Measurements from ENCODE around the gene EVI2B. TPM values are rescaled to one million over a fixed set of nuclear protein-coding genes. Genes with fewer than 3 reads are reported as not detected.

The EVI2B gene
- polyA plus RNA-seq, 1 donor (not counting 4 experiments of a cell fraction or from before 2014, with no cell fraction given) = 0.80 TPM

DNA sequence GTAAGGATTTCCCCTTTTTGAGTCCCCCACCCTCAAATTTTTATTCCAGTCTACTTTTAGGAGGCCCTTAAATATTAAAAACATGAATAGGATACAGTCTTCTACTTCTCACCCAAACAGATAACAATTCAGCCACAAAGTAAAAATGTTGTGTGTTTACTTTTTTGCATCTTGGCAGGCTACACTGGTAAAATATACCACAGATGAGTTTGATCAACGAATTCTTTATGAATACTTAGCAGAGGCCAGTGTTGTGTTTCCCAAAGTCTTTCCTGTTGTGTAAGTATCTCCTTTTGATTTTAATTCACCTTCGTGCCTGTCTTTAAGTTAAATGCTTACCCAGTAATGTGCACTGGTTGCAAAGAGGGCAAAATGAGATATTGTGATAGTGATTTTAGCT is 43.2 kb upstream of the EVI2B start:
- H3K4me1 ChIP-seq (ENCODE audit: control insufficient read depth, extremely low read depth, insufficient read depth, low read length) = no peaks in the 10 kb centered on the region
- no peak overlapping the region for H2AFZ ChIP-seq (ENCODE audit: control insufficient read depth, low read length)
- TF ChIP-seq, protein P1, sequence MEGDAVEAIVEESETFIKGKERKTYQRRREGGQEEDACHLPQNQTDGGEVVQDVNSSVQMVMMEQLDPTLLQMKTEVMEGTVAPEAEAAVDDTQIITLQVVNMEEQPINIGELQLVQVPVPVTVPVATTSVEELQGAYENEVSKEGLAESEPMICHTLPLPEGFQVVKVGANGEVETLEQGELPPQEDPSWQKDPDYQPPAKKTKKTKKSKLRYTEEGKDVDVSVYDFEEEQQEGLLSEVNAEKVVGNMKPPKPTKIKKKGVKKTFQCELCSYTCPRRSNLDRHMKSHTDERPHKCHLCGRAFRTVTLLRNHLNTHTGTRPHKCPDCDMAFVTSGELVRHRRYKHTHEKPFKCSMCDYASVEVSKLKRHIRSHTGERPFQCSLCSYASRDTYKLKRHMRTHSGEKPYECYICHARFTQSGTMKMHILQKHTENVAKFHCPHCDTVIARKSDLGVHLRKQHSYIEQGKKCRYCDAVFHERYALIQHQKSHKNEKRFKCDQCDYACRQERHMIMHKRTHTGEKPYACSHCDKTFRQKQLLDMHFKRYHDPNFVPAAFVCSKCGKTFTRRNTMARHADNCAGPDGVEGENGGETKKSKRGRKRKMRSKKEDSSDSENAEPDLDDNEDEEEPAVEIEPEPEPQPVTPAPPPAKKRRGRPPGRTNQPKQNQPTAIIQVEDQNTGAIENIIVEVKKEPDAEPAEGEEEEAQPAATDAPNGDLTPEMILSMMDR (optimal IDR thresholded peaks at IDR 0.05 in 1 of 3, IDR thresholded peaks at IDR 0.05 in 1 of 3, conservative IDR thresholded peaks at IDR 0.05 in 1 of 3; ENCODE audit: extremely low read depth in 1 of 3, insufficient read depth in 2 of 3, low read length in 3 of 3) = no peak
- TF ChIP-seq EZH2 (IDR thresholded peaks at IDR 0.05; ENCODE audit: low read length) = no peak
- dilution Hi-C loops (cut with MboI; ENCODE audit: extremely low pct_ligation_motif_present, low sequenced_read_pairs) = no loop called here
- no peaks in the 10 kb centered on the region for H3K27me3 ChIP-seq (ENCODE audit: control insufficient read depth, extremely low read depth, insufficient read depth, low read length)
- H3K27ac ChIP-seq (ENCODE audit: control insufficient read depth, insufficient read depth, low read length) = no peak overlapping the region
- H3K9ac ChIP-seq (ENCODE audit: control insufficient read depth, extremely low read depth, insufficient read depth, low read length) = no peak overlapping the region
- no peaks in the 10 kb centered on the region for H3K79me2 ChIP-seq (ENCODE audit: control insufficient read depth, insufficient read depth, low read length)
- no peak overlapping the region for H3K4me3 ChIP-seq (ENCODE audit: control insufficient read depth in 2 of 3, extremely low read depth in 1 of 3, insufficient read depth in 2 of 3, low read depth in 1 of 3, low read length in 3 of 3)
- no peaks in the 10 kb centered on the region for H3K9me1 ChIP-seq (ENCODE audit: control insufficient read depth, extremely low read depth, insufficient read depth, low read length)
- no peaks in the 10 kb centered on the region for H4K20me1 ChIP-seq (ENCODE audit: control insufficient read depth, extremely low read depth, insufficient read depth, low read length)
- H3K4me2 ChIP-seq (ENCODE audit: control insufficient read depth, extremely low read depth, insufficient read depth, low read depth, low read length) = no peak overlapping the region
- H3K9me3 ChIP-seq (ENCODE audit: control insufficient read depth, low read depth, low read length) = no peaks in the 10 kb centered on the region
- FAIRE-seq (no peak), DNase-seq (ENCODE audit: low read depth, low spot score) (no peak)
- H3K36me3 ChIP-seq (ENCODE audit: control insufficient read depth in 2 of 2, extremely low read depth in 1 of 2, insufficient read depth in 2 of 2, low read length in 2 of 2) = peaks cover 12 to 29% of the 10 kb centered on the region in 2 experiments

DNA sequence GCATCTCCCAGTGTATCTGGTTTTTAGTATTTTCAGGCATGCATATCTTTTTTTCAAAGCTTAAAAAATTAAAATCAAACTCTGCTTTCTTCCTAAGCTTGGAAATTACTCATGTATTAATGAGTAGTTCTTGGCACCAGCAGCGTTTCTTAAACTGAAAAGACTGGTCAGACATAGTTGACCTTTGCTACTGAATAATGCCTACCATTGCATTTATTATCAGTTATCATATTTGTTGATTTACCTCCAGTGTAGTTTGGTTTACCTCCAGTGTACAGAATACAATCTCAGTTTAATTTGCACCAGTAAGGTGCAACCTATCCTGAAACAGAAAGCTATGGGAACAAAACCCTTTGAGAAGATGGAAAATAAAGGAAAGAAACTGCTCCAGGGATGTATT is 42.1 kb upstream of the EVI2B start:
- FAIRE-seq (no peak), DNase-seq (ENCODE audit: low read depth, low spot score) (no peak)
- Histone ChIP-seq H3K27ac (ENCODE audit: control insufficient read depth, insufficient read depth, low read length) (no peak overlapping the region), H3K4me2 (ENCODE audit: control insufficient read depth, extremely low read depth, insufficient read depth, low read depth, low read length) (no peak overlapping the region), H3K79me2 (ENCODE audit: control insufficient read depth, insufficient read depth, low read length) (no peaks in the 10 kb centered on the region), H3K27me3 (ENCODE audit: control insufficient read depth, extremely low read depth, insufficient read depth, low read length) (no peaks in the 10 kb centered on the region), H3K36me3 (ENCODE audit: control insufficient read depth in 2 of 2, extremely low read depth in 1 of 2, insufficient read depth in 2 of 2, low read length in 2 of 2) (peaks cover 12 to 30% of the 10 kb centered on the region in 2 experiments), H3K4me1 (ENCODE audit: control insufficient read depth, extremely low read depth, insufficient read depth, low read length) (no peaks in the 10 kb centered on the region), H3K4me3 (ENCODE audit: control insufficient read depth in 2 of 3, extremely low read depth in 1 of 3, insufficient read depth in 2 of 3, low read depth in 1 of 3, low read length in 3 of 3) (no peak overlapping the region), H2AFZ (ENCODE audit: control insufficient read depth, low read length) (no peak overlapping the region), H3K9me1 (ENCODE audit: control insufficient read depth, extremely low read depth, insufficient read depth, low read length) (no peaks in the 10 kb centered on the region), H3K9ac (ENCODE audit: control insufficient read depth, extremely low read depth, insufficient read depth, low read length) (no peak overlapping the region), H4K20me1 (ENCODE audit: control insufficient read depth, extremely low read depth, insufficient read depth, low read length) (no peaks in the 10 kb centered on the region), H3K9me3 (ENCODE audit: control insufficient read depth, low read depth, low read length) (no peaks in the 10 kb centered on the region)
- TF ChIP-seq, protein P1 (optimal IDR thresholded peaks at IDR 0.05 in 1 of 3, IDR thresholded peaks at IDR 0.05 in 1 of 3, conservative IDR thresholded peaks at IDR 0.05 in 1 of 3; ENCODE audit: extremely low read depth in 1 of 3, insufficient read depth in 2 of 3, low read length in 3 of 3) = no peak
- TF ChIP-seq EZH2 (IDR thresholded peaks at IDR 0.05; ENCODE audit: low read length) = no peak
- dilution Hi-C loops (cut with MboI; ENCODE audit: extremely low pct_ligation_motif_present, low sequenced_read_pairs) = no loop called here
